HepG2 (cell line): ENCODE results near the gene ZNF8. TPM values are rescaled to one million over a fixed set of nuclear protein-coding genes. Genes with fewer than 3 reads are reported as not detected.
A peak's percentile ranks its signal among the peaks of the same experiment; 100 is the strongest.

Experiments
- ATF1 ChIP-seq: IDR thresholded peaks from 2 replicates; pipeline ENCODE4 v1.6.1; 2016; ENCODE audit warnings: mild to moderate bottlenecking, control low read depth
- ATF4 ChIP-seq, 2 experiments: fragments of 450-650 bp in 1 of 2; sonication (generic) in 1 of 2; formaldehyde crosslinking; IDR thresholded peaks; 2 replicates each; pipeline versions ENCODE4 v1.5.0 to v1.8.0; 2020 to 2022; ENCODE audit warnings: mild to moderate bottlenecking in 1 of 2, missing genetic modification reagents in 1 of 2
- GABPB1 ChIP-seq: IDR thresholded peaks from 2 replicates; pipeline ENCODE4 v1.6.1; 2016; ENCODE audit warnings: mild to moderate bottlenecking, missing genetic modification reagents, moderate library complexity, missing compliant biosample characterization
- GPN1 ChIP-seq: sonication (generic); formaldehyde crosslinking; IDR thresholded peaks from 2 replicates; pipeline ENCODE4 v1.5.1; 2020; ENCODE audit warnings: missing genetic modification reagents, borderline replicate concordance
- HDAC1 ChIP-seq: sonication (generic); formaldehyde crosslinking; IDR thresholded peaks from 2 replicates; pipeline ENCODE4 v1.5.1; 2020; ENCODE audit warnings: mild to moderate bottlenecking, missing genetic modification reagents
- HNRNPUL1 ChIP-seq: fragments of 200-400 bp; formaldehyde crosslinking; IDR thresholded peaks from 2 replicates; pipeline ENCODE4 v1.6.1; 2017; ENCODE audit warnings: low read depth, mild to moderate bottlenecking, low read length, moderate library complexity
- ISX ChIP-seq: sonication (generic); formaldehyde crosslinking; conservative IDR thresholded peaks from 2 replicates; pipeline ENCODE4 v1.5.0; 2020; ENCODE audit warnings: missing genetic modification reagents
- PAF1 ChIP-seq: IDR thresholded peaks from 2 replicates; pipeline ENCODE4 v1.6.1; 2016; ENCODE audit warnings: missing genetic modification reagents, missing compliant biosample characterization
- PHF5A ChIP-seq: IDR thresholded peaks from one replicate; pipeline ENCODE4 v1.6.1; 2018; ENCODE audit warnings: low read depth, missing genetic modification reagents; ENCODE audit not compliant: unreplicated experiment
- RBM39 ChIP-seq: fragments of 200-400 bp; formaldehyde crosslinking; IDR thresholded peaks from one replicate; pipeline ENCODE4 v1.6.1; 2018; ENCODE audit warnings: antibody characterized with exemption, mild to moderate bottlenecking, low read depth, low read length; ENCODE audit not compliant: poor library complexity, severe bottlenecking
- ZNF263 ChIP-seq: sonication (generic); formaldehyde crosslinking; IDR thresholded peaks from 2 replicates; pipeline ENCODE4 v1.4.0; 2020; ENCODE audit warnings: missing genetic modification reagents
- ZNF770 ChIP-seq: sonication (generic); formaldehyde crosslinking; IDR thresholded peaks from 2 replicates; pipeline ENCODE4 v1.5.0; 2020; ENCODE audit warnings: mild to moderate bottlenecking, missing genetic modification reagents
- polyA plus RNA-seq, 8 experiments: library from polyadenylated mRNA; depleted of rRNA in 3 of 8; stranded (reverse) in 7 of 8; unstranded in 1 of 8; fragments of >200 nt; fragmentation: Illumina TruSeq in 4 of 8; extraction: Trizol in 4 of 8; gene quantifications; 2 replicates each; pipeline versions ENCODE4 v1.2.1 to v1.2.3, GENCODE V29; 2011 to 2016; ENCODE audit warnings: low read depth in 4 of 8, missing spikeins in 1 of 8, mixed read lengths in 1 of 8; ENCODE audit not compliant: insufficient read depth in 1 of 8
- total RNA-seq, 5 experiments: library from RNA; depleted of rRNA; stranded (reverse); fragments of >200 nt; fragmentation: Illumina TruSeq; extraction: Trizol; gene quantifications; 2 replicates each; pipeline ENCODE4 v1.2.3, GENCODE V29; 2016; ENCODE audit warnings: low read depth in 1 of 5
- TF ChIP-seq, protein P1 (sequence below): sonication (generic); formaldehyde crosslinking; IDR thresholded peaks from 2 replicates; pipeline ENCODE4 v1.9.0; 2021; ENCODE audit warnings: missing genetic modification reagents, borderline replicate concordance
- TF ChIP-seq, protein P2 (sequence below): sonication (generic); formaldehyde crosslinking; IDR thresholded peaks from 2 replicates; pipeline ENCODE4 v1.4.0; 2020; ENCODE audit warnings: missing genetic modification reagents
- TF ChIP-seq, protein P3 (sequence below): sonication (generic); formaldehyde crosslinking; IDR thresholded peaks from 2 replicates; pipeline ENCODE4 v1.8.1; 2023; ENCODE audit warnings: missing genetic modification reagents, mild to moderate bottlenecking, borderline replicate concordance
- TF ChIP-seq, protein P4 (sequence below): sonication (generic); formaldehyde crosslinking; IDR thresholded peaks from 2 replicates; pipeline ENCODE4 v1.8.0; 2022; ENCODE audit warnings: missing genetic modification reagents, mild to moderate bottlenecking, inconsistent platforms, borderline replicate concordance
- TF ChIP-seq, protein P5 (sequence below): sonication (generic); formaldehyde crosslinking; IDR thresholded peaks from 2 replicates; pipeline ENCODE4 v1.8.1; 2023; ENCODE audit warnings: mild to moderate bottlenecking, moderate library complexity, missing genetic modification reagents

ZNF8 gene
- total and polyA plus RNA-seq, 2 of the 13 experiments (the other 11 are each of a cell fraction or from before 2014, with no cell fraction given), result 3.1 to 3.3 TPM

GRCh38 chr19:58326914-58327726 lies 48.4 kb downstream of the ZNF8 start, which contains the start of gene ZSCAN22 (continued):
- TF ChIP-seq GPN1 (CRISPR knock-in tag) (no peak; the same call in 1 of the 2 replicates), RBM39 (peak; percentile 97), ISX (CRISPR knock-in tag) (no peak), ZNF263 (CRISPR knock-in tag) (peak; percentile 65; the same call in 1 of the 2 replicates), ZNF770 (CRISPR knock-in tag) (peak; percentile 32; the same call in 1 of the 2 replicates), HDAC1 (CRISPR knock-in tag) (peak; percentile 97), ATF1 (CRISPR knock-in tag) (peak; percentile 93), HNRNPUL1 (no peak), PHF5A (CRISPR knock-in tag) (no peak), GABPB1 (CRISPR knock-in tag) (peak; percentile 98), PAF1 (CRISPR knock-in tag) (no peak), ATF4 (CRISPR knock-in tag; IDR thresholded peaks at IDR 0.05) (peak in 1 of 2 experiments; percentile 57; a peak in 2 of 4 replicates)
- TF ChIP-seq, protein P1, sequence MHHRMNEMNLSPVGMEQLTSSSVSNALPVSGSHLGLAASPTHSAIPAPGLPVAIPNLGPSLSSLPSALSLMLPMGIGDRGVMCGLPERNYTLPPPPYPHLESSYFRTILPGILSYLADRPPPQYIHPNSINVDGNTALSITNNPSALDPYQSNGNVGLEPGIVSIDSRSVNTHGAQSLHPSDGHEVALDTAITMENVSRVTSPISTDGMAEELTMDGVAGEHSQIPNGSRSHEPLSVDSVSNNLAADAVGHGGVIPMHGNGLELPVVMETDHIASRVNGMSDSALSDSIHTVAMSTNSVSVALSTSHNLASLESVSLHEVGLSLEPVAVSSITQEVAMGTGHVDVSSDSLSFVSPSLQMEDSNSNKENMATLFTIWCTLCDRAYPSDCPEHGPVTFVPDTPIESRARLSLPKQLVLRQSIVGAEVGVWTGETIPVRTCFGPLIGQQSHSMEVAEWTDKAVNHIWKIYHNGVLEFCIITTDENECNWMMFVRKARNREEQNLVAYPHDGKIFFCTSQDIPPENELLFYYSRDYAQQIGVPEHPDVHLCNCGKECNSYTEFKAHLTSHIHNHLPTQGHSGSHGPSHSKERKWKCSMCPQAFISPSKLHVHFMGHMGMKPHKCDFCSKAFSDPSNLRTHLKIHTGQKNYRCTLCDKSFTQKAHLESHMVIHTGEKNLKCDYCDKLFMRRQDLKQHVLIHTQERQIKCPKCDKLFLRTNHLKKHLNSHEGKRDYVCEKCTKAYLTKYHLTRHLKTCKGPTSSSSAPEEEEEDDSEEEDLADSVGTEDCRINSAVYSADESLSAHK, result no peak
- TF ChIP-seq, protein P2, sequence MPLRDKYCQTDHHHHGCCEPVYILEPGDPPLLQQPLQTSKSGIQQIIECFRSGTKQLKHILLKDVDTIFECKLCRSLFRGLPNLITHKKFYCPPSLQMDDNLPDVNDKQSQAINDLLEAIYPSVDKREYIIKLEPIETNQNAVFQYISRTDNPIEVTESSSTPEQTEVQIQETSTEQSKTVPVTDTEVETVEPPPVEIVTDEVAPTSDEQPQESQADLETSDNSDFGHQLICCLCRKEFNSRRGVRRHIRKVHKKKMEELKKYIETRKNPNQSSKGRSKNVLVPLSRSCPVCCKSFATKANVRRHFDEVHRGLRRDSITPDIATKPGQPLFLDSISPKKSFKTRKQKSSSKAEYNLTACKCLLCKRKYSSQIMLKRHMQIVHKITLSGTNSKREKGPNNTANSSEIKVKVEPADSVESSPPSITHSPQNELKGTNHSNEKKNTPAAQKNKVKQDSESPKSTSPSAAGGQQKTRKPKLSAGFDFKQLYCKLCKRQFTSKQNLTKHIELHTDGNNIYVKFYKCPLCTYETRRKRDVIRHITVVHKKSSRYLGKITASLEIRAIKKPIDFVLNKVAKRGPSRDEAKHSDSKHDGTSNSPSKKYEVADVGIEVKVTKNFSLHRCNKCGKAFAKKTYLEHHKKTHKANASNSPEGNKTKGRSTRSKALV (CRISPR knock-in tag), result peak; percentile 79
- TF ChIP-seq, protein P3, sequence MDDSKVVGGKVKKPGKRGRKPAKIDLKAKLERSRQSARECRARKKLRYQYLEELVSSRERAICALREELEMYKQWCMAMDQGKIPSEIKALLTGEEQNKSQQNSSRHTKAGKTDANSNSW (CRISPR knock-in tag), result 0 out of 2 replicates have a peak, but pooled peaks have one; percentile 74
- TF ChIP-seq, protein P4, sequence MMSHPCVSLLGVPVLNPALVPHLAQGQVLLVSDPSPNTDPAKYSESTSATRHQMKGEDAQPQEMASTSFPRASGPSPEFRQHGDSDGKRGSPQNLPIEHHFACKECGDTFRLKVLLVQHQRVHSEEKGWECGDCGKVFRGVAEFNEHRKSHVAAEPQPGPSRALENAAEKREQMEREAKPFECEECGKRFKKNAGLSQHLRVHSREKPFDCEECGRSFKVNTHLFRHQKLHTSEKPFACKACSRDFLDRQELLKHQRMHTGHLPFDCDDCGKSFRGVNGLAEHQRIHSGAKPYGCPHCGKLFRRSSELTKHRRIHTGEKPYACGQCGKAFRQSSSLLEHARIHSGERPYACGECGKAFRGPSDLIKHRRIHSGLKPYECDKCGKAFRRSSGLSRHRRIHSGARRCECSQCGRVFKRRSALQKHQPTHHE (CRISPR knock-in tag), result no peak
- TF ChIP-seq, protein P5, sequence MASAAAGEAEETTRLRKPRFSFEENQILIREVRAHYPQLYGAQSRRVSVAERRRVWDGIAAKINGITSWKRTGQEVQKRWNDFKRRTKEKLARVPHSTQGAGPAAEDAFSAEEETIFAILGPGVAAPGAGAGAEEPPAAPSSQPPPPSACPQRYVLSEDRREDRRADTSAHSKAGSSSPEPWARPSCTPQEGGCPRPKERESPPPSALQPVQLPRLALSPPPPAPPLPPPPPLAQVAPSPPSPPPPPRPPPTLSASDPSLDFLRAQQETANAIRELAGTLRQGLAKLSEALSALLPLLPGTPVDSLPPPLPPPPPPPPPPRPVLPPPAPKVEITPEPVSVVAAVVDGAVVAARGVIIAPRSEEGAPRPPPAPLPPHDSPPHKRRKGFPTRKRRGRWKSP (CRISPR knock-in tag), result peak; percentile 94
